ENCODE data around the gene MAB21L3.

Gene MAB21L3

GRCh38 chr1:116111524-116112021 lies 374 bp downstream of the MAB21L3 start:
- no peak for DNase-seq (ENCODE audit: low spot score)

- no peak for DNase-seq (ENCODE audit: low spot score)
Observed at GRCh38 chr1:116112388-116113140, 1.4 kb downstream of the MAB21L3 start.

GRCh38 chr1:116113615-116114014 lies 2.4 kb downstream of the MAB21L3 start:
- DNase-seq (ENCODE audit: low spot score): no peak

GRCh38 chr1:116115476-116116439 lies 4.6 kb downstream of the MAB21L3 start:
- DNase-seq (ENCODE audit: low spot score): no peak

GRCh38 chr1:116118471-116118870 lies 7.3 kb downstream of the MAB21L3 start:
- DNase-seq (ENCODE audit: low spot score): no peak

- DNase-seq (ENCODE audit: low spot score): no peak
Observed at GRCh38 chr1:116119876-116120275, 8.7 kb downstream of the MAB21L3 start.

- no peak for DNase-seq (ENCODE audit: low spot score)
Observed at GRCh38 chr1:116122955-116123757, 12.0 kb downstream of the MAB21L3 start.

- no peak for DNase-seq (ENCODE audit: low spot score)
Observed at GRCh38 chr1:116123837-116124533, 12.8 kb downstream of the MAB21L3 start.

GRCh38 chr1:116125758-116126157 lies 14.6 kb downstream of the MAB21L3 start:
- no peak for DNase-seq (ENCODE audit: low spot score)

- no peak for DNase-seq (ENCODE audit: low spot score)
Observed at GRCh38 chr1:116126281-116126680, 15.1 kb downstream of the MAB21L3 start.

GRCh38 chr1:116127123-116127847 lies 16.1 kb downstream of the MAB21L3 start:
- no peak for DNase-seq (ENCODE audit: low spot score)

GRCh38 chr1:116127848-116128540 lies 16.8 kb downstream of the MAB21L3 start:
- DNase-seq (ENCODE audit: low spot score): no peak

GRCh38 chr1:116128664-116129063 lies 17.5 kb downstream of the MAB21L3 start:
- DNase-seq (ENCODE audit: low spot score): no peak

- DNase-seq (ENCODE audit: low spot score): no peak
Observed at GRCh38 chr1:116129537-116129936, 18.3 kb downstream of the MAB21L3 start.

- no peak for DNase-seq (ENCODE audit: low spot score)
Observed at GRCh38 chr1:116130356-116130755, 19.2 kb downstream of the MAB21L3 start.

GRCh38 chr1:116131170-116131569 lies 20.0 kb downstream of the MAB21L3 start:
- DNase-seq (ENCODE audit: low spot score): no peak

GRCh38 chr1:116131866-116132605 lies 20.8 kb downstream of the MAB21L3 start:
- no peak for DNase-seq (ENCODE audit: low spot score)

GRCh38 chr1:116133696-116134475 lies 22.7 kb downstream of the MAB21L3 start:
- DNase-seq (ENCODE audit: low spot score): no peak

GRCh38 chr1:116134476-116134773 lies 23.2 kb downstream of the MAB21L3 start:
- no peak for DNase-seq (ENCODE audit: low spot score)

Data from D341Med (cell line).